ENCODE results near the gene MAP1B.

MAP1B gene

GRCh38 chr5:72238712-72239445, 131.6 kb downstream of the MAP1B start:
- H3K36me3 Mint-ChIP-seq (ENCODE audit: low read depth) = peaks cover 14% of the 10 kb centered on the region
- H3K27ac Mint-ChIP-seq = peak overlapping the region; percentile 91
- DNase-seq = no peak
- no peaks in the 10 kb centered on the region for H3K27me3 Mint-ChIP-seq (ENCODE audit: low read depth, poor library complexity)
- no peak overlapping the region for H3K4me3 Mint-ChIP-seq
- H3K9me3 Mint-ChIP-seq = no peaks in the 10 kb centered on the region
- peaks cover 81% of the 10 kb centered on the region for H3K4me1 Mint-ChIP-seq
- TF ChIP-seq, protein P1, sequence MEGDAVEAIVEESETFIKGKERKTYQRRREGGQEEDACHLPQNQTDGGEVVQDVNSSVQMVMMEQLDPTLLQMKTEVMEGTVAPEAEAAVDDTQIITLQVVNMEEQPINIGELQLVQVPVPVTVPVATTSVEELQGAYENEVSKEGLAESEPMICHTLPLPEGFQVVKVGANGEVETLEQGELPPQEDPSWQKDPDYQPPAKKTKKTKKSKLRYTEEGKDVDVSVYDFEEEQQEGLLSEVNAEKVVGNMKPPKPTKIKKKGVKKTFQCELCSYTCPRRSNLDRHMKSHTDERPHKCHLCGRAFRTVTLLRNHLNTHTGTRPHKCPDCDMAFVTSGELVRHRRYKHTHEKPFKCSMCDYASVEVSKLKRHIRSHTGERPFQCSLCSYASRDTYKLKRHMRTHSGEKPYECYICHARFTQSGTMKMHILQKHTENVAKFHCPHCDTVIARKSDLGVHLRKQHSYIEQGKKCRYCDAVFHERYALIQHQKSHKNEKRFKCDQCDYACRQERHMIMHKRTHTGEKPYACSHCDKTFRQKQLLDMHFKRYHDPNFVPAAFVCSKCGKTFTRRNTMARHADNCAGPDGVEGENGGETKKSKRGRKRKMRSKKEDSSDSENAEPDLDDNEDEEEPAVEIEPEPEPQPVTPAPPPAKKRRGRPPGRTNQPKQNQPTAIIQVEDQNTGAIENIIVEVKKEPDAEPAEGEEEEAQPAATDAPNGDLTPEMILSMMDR (IDR thresholded peaks at IDR 0.05) = no peak

- Mint-ChIP-seq H3K4me3 (no peak overlapping the region), H3K36me3 (ENCODE audit: low read depth) (peaks cover 11% of the 10 kb centered on the region), H3K27me3 (ENCODE audit: low read depth, poor library complexity) (no peaks in the 10 kb centered on the region), H3K9me3 (no peaks in the 10 kb centered on the region), H3K4me1 (peaks cover 75% of the 10 kb centered on the region), H3K27ac (peak overlapping the region; percentile 70)
- TF ChIP-seq, protein P1 (IDR thresholded peaks at IDR 0.05) = no peak
- DNase-seq = no peak
Observed at GRCh38 chr5:72241346-72242003, 134.2 kb downstream of the MAP1B start.

GRCh38 chr5:72242796-72243475, 135.7 kb downstream of the MAP1B start:
- Mint-ChIP-seq H3K36me3 (ENCODE audit: low read depth) (no peaks in the 10 kb centered on the region), H3K4me3 (peak overlapping the region; percentile 43), H3K9me3 (no peaks in the 10 kb centered on the region), H3K27me3 (ENCODE audit: low read depth, poor library complexity) (no peaks in the 10 kb centered on the region), H3K4me1 (peaks cover 70% of the 10 kb centered on the region), H3K27ac (peak overlapping the region; percentile 68)
- TF ChIP-seq, protein P1 (IDR thresholded peaks at IDR 0.05) = no peak
- DNase-seq = peak; percentile 27

- H3K27ac Mint-ChIP-seq = peak overlapping the region; percentile 36
- no peaks in the 10 kb centered on the region for H3K27me3 Mint-ChIP-seq (ENCODE audit: low read depth, poor library complexity)
- H3K9me3 Mint-ChIP-seq = no peaks in the 10 kb centered on the region
- TF ChIP-seq, protein P1 (IDR thresholded peaks at IDR 0.05) = no peak
- H3K36me3 Mint-ChIP-seq (ENCODE audit: low read depth) = no peaks in the 10 kb centered on the region
- H3K4me3 Mint-ChIP-seq = no peak overlapping the region
- H3K4me1 Mint-ChIP-seq = peaks cover 62% of the 10 kb centered on the region
- DNase-seq = no peak
Observed at GRCh38 chr5:72243706-72244105, 136.4 kb downstream of the MAP1B start.

GRCh38 chr5:72244862-72245371, 137.6 kb downstream of the MAP1B start:
- Mint-ChIP-seq H3K9me3 (no peaks in the 10 kb centered on the region), H3K4me3 (no peak overlapping the region), H3K4me1 (peaks cover 53% of the 10 kb centered on the region), H3K27ac (peak overlapping the region; percentile 68), H3K36me3 (ENCODE audit: low read depth) (peaks cover under 1% of the 10 kb centered on the region), H3K27me3 (ENCODE audit: low read depth, poor library complexity) (no peaks in the 10 kb centered on the region)
- TF ChIP-seq, protein P1 (IDR thresholded peaks at IDR 0.05) = peak; percentile 40
- peak; percentile 16 for DNase-seq
